Dendritic cell treated with granulocyte-macrophage colony-stimulating factor and Interleukin-4, amounts not matched to agents 40 ng/mL and 50 ng/mL, for 4 days (primary cell): ENCODE results near the gene PDE6B.

Experiments
- H3K27ac Mint-ChIP-seq: one replicate; pipeline ENCODE4 v1.8.0; 2022; ENCODE audit warnings: mild to moderate bottlenecking, mixed read lengths
- H3K27me3 Mint-ChIP-seq: one replicate; pipeline ENCODE4 v1.8.0; 2022; ENCODE audit warnings: mild to moderate bottlenecking, mixed read lengths
- H3K36me3 Mint-ChIP-seq: one replicate; pipeline ENCODE4 v1.8.0; 2022; ENCODE audit warnings: low read depth, mixed read lengths
- H3K4me1 Mint-ChIP-seq: one replicate; pipeline ENCODE4 v1.8.0; 2022; ENCODE audit warnings: low read depth, mixed read lengths
- H3K4me3 Mint-ChIP-seq: one replicate; pipeline ENCODE4 v1.8.0; 2022; ENCODE audit warnings: mild to moderate bottlenecking, moderate library complexity, mixed read lengths
- H3K9me3 Mint-ChIP-seq: one replicate; pipeline ENCODE4 v1.8.0; 2022; ENCODE audit warnings: mixed read lengths
- intact Hi-C: fragments of 100-400 bp; cut with micrococcal nuclease; formaldehyde crosslinking; loops from one replicate; pipeline ENCODE4 v1.15.0; 2022

The PDE6B gene

GRCh38 chr4:624705-625590, at the start of gene PDE6B:
PDE6B (plus strand) TSS chr4:625573; CDS start chr4:625627, 54 bp downstream.
- Mint-ChIP-seq H3K9me3 (no peaks in the 10 kb centered on the region), H3K27me3 (peaks cover 4% of the 10 kb centered on the region), H3K36me3 (no peaks in the 10 kb centered on the region), H3K4me1 (no peaks in the 10 kb centered on the region), H3K27ac (no peak within 1 kb of the TSS), H3K4me3 (no peak within 1 kb of the TSS)
- intact Hi-C loops = no loop called here

GRCh38 chr4:576245-576821, 49.0 kb upstream of the PDE6B start, which contains the start of gene TMEM271:
TMEM271 (minus strand) TSS chr4:576295; CDS start chr4:576062, 233 bp downstream.
- H3K27ac Mint-ChIP-seq = no peak within 1 kb of the TSS
- intact Hi-C loops = no loop called here
- H3K4me3 Mint-ChIP-seq = no peak within 1 kb of the TSS
- no peaks in the 10 kb centered on the region for H3K36me3 Mint-ChIP-seq
- peaks cover 8% of the 10 kb centered on the region for H3K9me3 Mint-ChIP-seq
- H3K4me1 Mint-ChIP-seq = peaks cover 19% of the 10 kb centered on the region
- peaks cover 71% of the 10 kb centered on the region for H3K27me3 Mint-ChIP-seq

GRCh38 chr4:576991-577498, 48.3 kb upstream of the PDE6B start:
- intact Hi-C loops = no loop called here

GRCh38 chr4:577499-578450, 47.6 kb upstream of the PDE6B start:
- peaks cover 19% of the 10 kb centered on the region for H3K4me1 Mint-ChIP-seq
- H3K9me3 Mint-ChIP-seq = no peaks in the 10 kb centered on the region
- H3K36me3 Mint-ChIP-seq = no peaks in the 10 kb centered on the region
- intact Hi-C loops = no loop called here
- H3K27me3 Mint-ChIP-seq = peaks cover 68% of the 10 kb centered on the region
- no peak overlapping the region for H3K27ac Mint-ChIP-seq
- H3K4me3 Mint-ChIP-seq = no peak overlapping the region

More at GRCh38 chr4:576991-577498, 48.3 kb upstream of the PDE6B start:
- peaks cover 3% of the 10 kb centered on the region for H3K9me3 Mint-ChIP-seq
- H3K4me1 Mint-ChIP-seq = peaks cover 19% of the 10 kb centered on the region
- H3K36me3 Mint-ChIP-seq = no peaks in the 10 kb centered on the region
- H3K27ac Mint-ChIP-seq = no peak overlapping the region
- H3K27me3 Mint-ChIP-seq = peaks cover 72% of the 10 kb centered on the region
- H3K4me3 Mint-ChIP-seq = no peak overlapping the region

- H3K27me3 Mint-ChIP-seq = peaks cover 61% of the 10 kb centered on the region
- H3K9me3 Mint-ChIP-seq = peaks cover 4% of the 10 kb centered on the region
- H3K36me3 Mint-ChIP-seq = no peaks in the 10 kb centered on the region
- H3K4me3 Mint-ChIP-seq = no peak overlapping the region
- intact Hi-C loops = no loop called here
- no peak overlapping the region for H3K27ac Mint-ChIP-seq
- peaks cover 19% of the 10 kb centered on the region for H3K4me1 Mint-ChIP-seq
Measured at GRCh38 chr4:578451-579443, 46.6 kb upstream of the PDE6B start.

GRCh38 chr4:579543-580175, 45.7 kb upstream of the PDE6B start:
- Mint-ChIP-seq H3K9me3 (peaks cover 13% of the 10 kb centered on the region), H3K27me3 (peaks cover 56% of the 10 kb centered on the region), H3K4me1 (peaks cover 14% of the 10 kb centered on the region), H3K4me3 (no peak overlapping the region), H3K36me3 (no peaks in the 10 kb centered on the region), H3K27ac (no peak overlapping the region)
- intact Hi-C loops = no loop called here

GRCh38 chr4:581181-581580, 44.2 kb upstream of the PDE6B start:
- peaks cover 14% of the 10 kb centered on the region for H3K4me1 Mint-ChIP-seq
- H3K36me3 Mint-ChIP-seq = no peaks in the 10 kb centered on the region
- peaks cover 14% of the 10 kb centered on the region for H3K9me3 Mint-ChIP-seq
- peaks cover 59% of the 10 kb centered on the region for H3K27me3 Mint-ChIP-seq
- H3K4me3 Mint-ChIP-seq = no peak overlapping the region
- intact Hi-C loops = no loop called here
- no peak overlapping the region for H3K27ac Mint-ChIP-seq

- intact Hi-C loops = no loop called here
- H3K36me3 Mint-ChIP-seq = no peaks in the 10 kb centered on the region
- peaks cover 14% of the 10 kb centered on the region for H3K9me3 Mint-ChIP-seq
- no peak overlapping the region for H3K27ac Mint-ChIP-seq
- peaks cover 14% of the 10 kb centered on the region for H3K4me1 Mint-ChIP-seq
- H3K27me3 Mint-ChIP-seq = peaks cover 57% of the 10 kb centered on the region
- no peak overlapping the region for H3K4me3 Mint-ChIP-seq
Measured at GRCh38 chr4:581753-582361, 43.5 kb upstream of the PDE6B start.

GRCh38 chr4:583820-584219, 41.6 kb upstream of the PDE6B start:
- H3K27ac Mint-ChIP-seq = no peak overlapping the region

GRCh38 chr4:587671-588350, 37.6 kb upstream of the PDE6B start:
- Mint-ChIP-seq H3K4me1 (no peaks in the 10 kb centered on the region), H3K27ac (no peak overlapping the region), H3K36me3 (no peaks in the 10 kb centered on the region), H3K9me3 (peaks cover 23% of the 10 kb centered on the region), H3K4me3 (no peak overlapping the region), H3K27me3 (peaks cover 15% of the 10 kb centered on the region)
- intact Hi-C loops = no loop called here

More at GRCh38 chr4:583820-584219, 41.6 kb upstream of the PDE6B start:
- Mint-ChIP-seq H3K4me1 (no peaks in the 10 kb centered on the region), H3K27me3 (peaks cover 41% of the 10 kb centered on the region), H3K36me3 (no peaks in the 10 kb centered on the region), H3K9me3 (peaks cover 20% of the 10 kb centered on the region), H3K4me3 (no peak overlapping the region)
- intact Hi-C loops = no loop called here

- no peaks in the 10 kb centered on the region for H3K36me3 Mint-ChIP-seq
- peaks cover 29% of the 10 kb centered on the region for H3K9me3 Mint-ChIP-seq
- no peaks in the 10 kb centered on the region for H3K4me1 Mint-ChIP-seq
- intact Hi-C loops = no loop called here
- no peak overlapping the region for H3K4me3 Mint-ChIP-seq
- no peak overlapping the region for H3K27ac Mint-ChIP-seq
- H3K27me3 Mint-ChIP-seq = peaks cover 16% of the 10 kb centered on the region
Measured at GRCh38 chr4:588351-588849, 37.0 kb upstream of the PDE6B start.
